H1 (cell line): ENCODE measurements around the gene MGMT. TPM values are rescaled to one million over a fixed set of nuclear protein-coding genes. Genes with fewer than 3 reads are reported as not detected.

Experiments
- CTCF ChIA-PET: fragments of 300-600 bp; sonication (Branson Sonifier 250); formaldehyde crosslinking; loops from one replicate; lab custom pipeline; 2021; ENCODE audit not compliant: partially characterized antibody; lab: Charles Lee
- POLR2A ChIA-PET: fragments of 300-600 bp; sonication (Branson Sonifier 250); formaldehyde crosslinking; loops from one replicate; lab custom pipeline; 2021; ENCODE audit warnings: inconsistent platforms; ENCODE audit not compliant: partially characterized antibody; lab: Charles Lee
- DNase-seq, 2 experiments: peaks; one replicate each; pipeline versions ENCODE4 v3.0.0 to v3.0.0-alpha.2; 2010 to 2022; ENCODE audit warnings: low spot score in 2 of 2, low read depth in 1 of 2, mixed read lengths in 1 of 2
- FAIRE-seq: peaks from 2 replicates; lab custom pipeline; 2011; peaks lifted over from hg19 to GRCh38; lab: Jason Lieb, UNC
- H2AFZ ChIP-seq: 2 replicates; pipeline ENCODE4 v1.8.1; 2012; ENCODE audit warnings: low read length, inconsistent platforms
- H2AK5ac ChIP-seq: 2 replicates; pipeline ENCODE4 v1.6.1; 2013; ENCODE audit warnings: low read depth, low read length
- H2BK120ac ChIP-seq: replicated peaks from 2 replicates; pipeline ENCODE3; 2013; ENCODE audit warnings: low read depth, low read length, inconsistent platforms
- H2BK12ac ChIP-seq: 2 replicates; pipeline ENCODE4 v1.6.1; 2013; ENCODE audit warnings: low read depth, low read length
- H2BK15ac ChIP-seq: 2 replicates; pipeline ENCODE4 v1.6.1; 2013; ENCODE audit warnings: low read length
- H2BK20ac ChIP-seq: 2 replicates; pipeline ENCODE4 v1.6.1; 2013; ENCODE audit warnings: low read length
- H2BK5ac ChIP-seq: 2 replicates; pipeline ENCODE4 v1.6.1; 2013; ENCODE audit warnings: low read depth, low read length
- H3K14ac ChIP-seq: 2 replicates; pipeline ENCODE4 v1.6.1; 2013; ENCODE audit warnings: inconsistent platforms; ENCODE audit not compliant: insufficient read length
- H3K18ac ChIP-seq: 2 replicates; pipeline ENCODE4 v1.6.1; 2013; ENCODE audit warnings: low read length; ENCODE audit errors: extremely low read depth
- H3K23ac ChIP-seq: 2 replicates; pipeline ENCODE4 v1.6.1; 2013; ENCODE audit warnings: inconsistent platforms; ENCODE audit not compliant: insufficient read length
- H3K23me2 ChIP-seq: 2 replicates; pipeline ENCODE4 v1.6.1; 2013; ENCODE audit warnings: low read depth, low read length
- H3K27ac ChIP-seq: 2 replicates; pipeline ENCODE4 v1.6.1; 2011; ENCODE audit warnings: low read depth, low read length, inconsistent platforms
- H3K27me3 ChIP-seq, 4 experiments: replicated peaks in 1 of 4; 1 replicate in 1 of 4; 2 replicates in 3 of 4; pipeline versions ENCODE4 v1.6.1 to v1.8.1; 2011 to 2013; ENCODE audit warnings: low read length in 3 of 4, mild to moderate bottlenecking in 3 of 4, inconsistent platforms in 2 of 4, mixed read lengths in 2 of 4, moderate library complexity in 1 of 4; ENCODE audit not compliant: control insufficient read depth in 3 of 4, insufficient read depth in 3 of 4; ENCODE audit errors: extremely low read depth in 1 of 4
- H3K36me3 ChIP-seq, 4 experiments: 2 replicates each; pipeline versions ENCODE4 v1.6.1 to v1.8.1; 2011 to 2013; ENCODE audit warnings: mild to moderate bottlenecking in 4 of 4, low read length in 3 of 4, moderate library complexity in 2 of 4, control low read depth in 1 of 4, inconsistent platforms in 1 of 4; ENCODE audit not compliant: insufficient read depth in 4 of 4, control insufficient read depth in 2 of 4
- H3K4ac ChIP-seq: replicated peaks from 2 replicates; pipeline ENCODE3; 2013; ENCODE audit warnings: low read length, low read depth, mixed read lengths, inconsistent platforms; ENCODE audit not compliant: insufficient read length
- H3K4me1 ChIP-seq, 4 experiments: replicated peaks in 1 of 4; 1 replicate in 1 of 4; 2 replicates in 3 of 4; pipeline versions ENCODE4 v1.6.1 to v1.8.1; 2011 to 2013; ENCODE audit warnings: low read length in 3 of 4, inconsistent platforms in 2 of 4, mixed read lengths in 1 of 4; ENCODE audit not compliant: insufficient read depth in 4 of 4, control insufficient read depth in 3 of 4
- H3K4me2 ChIP-seq, 2 experiments: 2 replicates each; pipeline versions ENCODE4 v1.6.1 to v1.8.1; 2011 to 2013; ENCODE audit warnings: low read depth in 2 of 2, low read length in 2 of 2, control low read depth in 1 of 2, inconsistent platforms in 1 of 2, mild to moderate bottlenecking in 1 of 2; ENCODE audit not compliant: insufficient read depth in 1 of 2
- H3K4me3 ChIP-seq, 4 experiments: fragments of 200-600, 300-600 bp in 1 of 4; sonication (generic), shearing (Covaris generic), sonication (Bioruptor Twin) in 1 of 4; 2 replicates each; pipeline versions ENCODE4 v1.5.1 to v1.8.1; 2011 to 2016; ENCODE audit warnings: low read length in 4 of 4, low read depth in 3 of 4, control low read depth in 2 of 4, inconsistent platforms in 2 of 4, mild to moderate bottlenecking in 2 of 4, mixed read lengths in 1 of 4, moderate library complexity in 1 of 4; ENCODE audit not compliant: insufficient read depth in 2 of 4; ENCODE audit errors: extremely low read depth in 1 of 4
- H3K56ac ChIP-seq: replicated peaks from 2 replicates; pipeline ENCODE3; 2013; ENCODE audit warnings: low read depth, mild to moderate bottlenecking, mixed read lengths, low read length, inconsistent platforms; ENCODE audit not compliant: insufficient read length
- H3K79me1 ChIP-seq: 2 replicates; pipeline ENCODE4 v1.6.1; 2013; ENCODE audit warnings: low read depth, low read length, control low read depth
- H3K79me2 ChIP-seq, 2 experiments: 2 replicates each; pipeline versions ENCODE4 v1.6.1 to v1.8.1; 2012 to 2013; ENCODE audit warnings: low read length in 2 of 2, mild to moderate bottlenecking in 2 of 2, inconsistent platforms in 1 of 2; ENCODE audit not compliant: insufficient read depth in 2 of 2, control insufficient read depth in 1 of 2
- H3K9ac ChIP-seq, 4 experiments: replicated peaks in 1 of 4; 1 replicate in 1 of 4; 2 replicates in 3 of 4; pipeline versions ENCODE4 v1.6.1 to v1.8.1; 2011 to 2013; ENCODE audit warnings: low read depth in 3 of 4, low read length in 3 of 4, control low read depth in 2 of 4, mild to moderate bottlenecking in 2 of 4, moderate library complexity in 2 of 4, inconsistent platforms in 1 of 4; ENCODE audit errors: extremely low read depth in 1 of 4
- H3K9me3 ChIP-seq, 2 experiments: 2 replicates each; pipeline versions ENCODE4 v1.6.1 to v1.8.1; 2012 to 2013; ENCODE audit warnings: mild to moderate bottlenecking in 2 of 2, moderate library complexity in 2 of 2, control low read depth in 1 of 2, inconsistent platforms in 1 of 2, low read depth in 1 of 2, low read length in 1 of 2, mixed read lengths in 1 of 2; ENCODE audit not compliant: insufficient read depth in 2 of 2
- H4K20me1 ChIP-seq, 2 experiments: replicated peaks in 1 of 2; 2 replicates each; pipeline versions ENCODE3 to v1.8.1; 2011 to 2013; ENCODE audit warnings: inconsistent platforms in 2 of 2, low read length in 2 of 2, mild to moderate bottlenecking in 1 of 2; ENCODE audit not compliant: insufficient read depth in 2 of 2, control insufficient read depth in 1 of 2
- H4K5ac ChIP-seq: 2 replicates; pipeline ENCODE4 v1.6.1; 2013; ENCODE audit warnings: low read length, low read depth, mixed read lengths, inconsistent platforms; ENCODE audit not compliant: insufficient read length
- H4K8ac ChIP-seq: 2 replicates; pipeline ENCODE4 v1.8.0; 2013; ENCODE audit warnings: mild to moderate bottlenecking, moderate library complexity, low read length, inconsistent platforms; ENCODE audit not compliant: insufficient read depth; ENCODE audit errors: extremely low read depth
- H4K91ac ChIP-seq: replicated peaks from 2 replicates; pipeline ENCODE3; 2013; ENCODE audit warnings: low read length, mixed read lengths, inconsistent platforms; ENCODE audit not compliant: insufficient read length
- BRCA1 ChIP-seq: IDR thresholded peaks from 2 replicates; pipeline ENCODE4 v1.6.1; 2012; ENCODE audit warnings: low read depth, low read length, improper control_type of control experiment
- CBX8 ChIP-seq: fragments of 300-800, 300-1000 bp; sonication (generic); IDR thresholded peaks from 2 replicates; pipeline ENCODE4 v1.7.1; 2016; ENCODE audit warnings: low read depth, low read length, borderline replicate concordance
- CEBPB ChIP-seq: IDR thresholded peaks from 2 replicates; pipeline ENCODE4 v1.6.1; 2012; ENCODE audit warnings: low read depth, low read length
- EP300 ChIP-seq, 2 experiments: IDR thresholded peaks; 1 replicate in 1 of 2; 2 replicates in 1 of 2; pipeline ENCODE4 v1.6.1; 2011 to 2012; ENCODE audit warnings: low read depth in 2 of 2, low read length in 2 of 2, mild to moderate bottlenecking in 2 of 2, borderline replicate concordance in 1 of 2, inconsistent platforms in 1 of 2, moderate library complexity in 1 of 2
- EZH2 ChIP-seq: fragments of 200-600 bp; sonication (generic); IDR thresholded peaks from 2 replicates; pipeline ENCODE4 v1.7.1; 2012; ENCODE audit warnings: low read depth, mild to moderate bottlenecking, moderate library complexity, low read length, inconsistent platforms; ENCODE audit not compliant: severe bottlenecking
- HDAC6 ChIP-seq: IDR thresholded peaks from one replicate; pipeline ENCODE4 v1.7.1; 2012; ENCODE audit warnings: low read depth, mild to moderate bottlenecking, inconsistent platforms, low read length, moderate library complexity
- MAFK ChIP-seq: IDR thresholded peaks from 2 replicates; pipeline ENCODE4 v1.6.1; 2012; ENCODE audit warnings: low read depth, mild to moderate bottlenecking, improper control_type of control experiment, low read length
- POLR2AphosphoS5 ChIP-seq: IDR thresholded peaks from 2 replicates; pipeline ENCODE4 v1.6.1; 2011; ENCODE audit warnings: low read depth, low read length
- POU5F1 ChIP-seq: IDR thresholded peaks from 2 replicates; pipeline ENCODE4 v1.6.1; 2011; ENCODE audit warnings: low read depth, mild to moderate bottlenecking, low read length, moderate library complexity
- RBBP5 ChIP-seq: IDR thresholded peaks from 2 replicates; pipeline ENCODE4 v1.7.1; 2012; ENCODE audit warnings: low read depth, mild to moderate bottlenecking, inconsistent platforms, low read length, moderate library complexity, borderline replicate concordance
- SIRT6 ChIP-seq: IDR thresholded peaks from one replicate; pipeline ENCODE4 v1.7.1; 2012; ENCODE audit warnings: low read length, inconsistent platforms
- TCF12 ChIP-seq: IDR thresholded peaks from 2 replicates; pipeline ENCODE4 v1.6.1; 2011; ENCODE audit warnings: low read depth, mild to moderate bottlenecking, low read length
- WGBS, 2 experiments: shearing (Covaris generic) in 1 of 2; methylation state at CpG; one replicate each; pipeline versions ENCODE4 v1.1.6 to v1.1.7; 2013 to 2015; ENCODE audit warnings: low lambda C conversion rate in 2 of 2, mixed read lengths in 2 of 2, inconsistent platforms in 1 of 2, low coverage in 1 of 2, missing lambda C conversion rate in 1 of 2; ENCODE audit not compliant: insufficient replicate concordance in 2 of 2, insufficient coverage in 1 of 2, insufficient read length in 1 of 2; ENCODE audit errors: extremely low coverage in 1 of 2, missing lambda C conversion rate in 1 of 2; 5-methylcytosine and 5-hydroxymethylcytosine counted together
- polyA plus RNA-seq, 7 experiments: library from polyadenylated mRNA; depleted of rRNA in 3 of 7; stranded (reverse) in 5 of 7; unstranded in 2 of 7; fragments of >200 nt in 5 of 7; fragments of 200-250 nt in 2 of 7; gene quantifications; 1 replicate in 5 of 7; 2 replicates in 1 of 7; 4 replicates in 1 of 7; pipeline versions ENCODE4 v1.2.1 to v1.2.3, GENCODE V29; 2011 to 2013; ENCODE audit warnings: missing spikeins in 2 of 7, mixed read lengths in 2 of 7
- total RNA-seq: library from RNA; stranded (reverse); fragmentation: NEBNext Ultra II Directional; extraction: Animal tissue kit (Norgen Biotek cat#: 25700); gene quantifications from 2 replicates; pipeline ENCODE4 v1.2.1, GENCODE V29; 2021
- TF ChIP-seq, protein P1 (sequence below): IDR thresholded peaks from 2 replicates; pipeline ENCODE4 v1.6.1; 2012; ENCODE audit warnings: inconsistent platforms

The MGMT gene
- total and polyA plus RNA-seq, 2 of the 8 experiments (the other 6 are each of a cell fraction or from before 2014, with no cell fraction given), result 9.9 to 10.7 TPM

GRCh38 chr10:129741978-129742741, 275.1 kb downstream of the MGMT start:
- 97% methylated on average over 19 of the region's 19 CpGs; no CpG with 5 or more reads in 1 of the 2 experiments for WGBS, 2 experiments
- H2BK20ac ChIP-seq, result no peak overlapping the region
- no peak overlapping the region for H4K91ac ChIP-seq
- no peak overlapping the region for H3K4me2 ChIP-seq
- no peaks in the 10 kb centered on the region for H3K4me1 ChIP-seq
- no peaks in the 10 kb centered on the region for H3K27me3 ChIP-seq
- H2BK12ac ChIP-seq, result no peak overlapping the region
- H2BK15ac ChIP-seq, result no peak overlapping the region
- no peak for FAIRE-seq
- H3K23ac ChIP-seq, result no peak overlapping the region
- H3K9ac ChIP-seq, result no peak overlapping the region
- no peak overlapping the region for H2AFZ ChIP-seq
- no peak overlapping the region for H3K18ac ChIP-seq
- H2BK5ac ChIP-seq, result no peak overlapping the region
- H4K5ac ChIP-seq, result no peak overlapping the region
- no peak overlapping the region for H3K4me3 ChIP-seq
- H2BK120ac ChIP-seq, result no peak overlapping the region
- H3K9me3 ChIP-seq, result peaks cover 0 to 9% of the 10 kb centered on the region in 2 experiments; a peak in 2 of 4 replicates
- H4K8ac ChIP-seq, result no peak overlapping the region
- ChIA-PET POLR2A (no interaction called here), CTCF (interaction anchor here (1.6 kb wide), 1 partner anchor 25 kb away, joined by 3 read pairs; no protein-coding TSS in a partner anchor)
- no peak overlapping the region for H3K56ac ChIP-seq
- no peaks in the 10 kb centered on the region; a peak in 1 of 8 replicates for H3K36me3 ChIP-seq
- H4K20me1 ChIP-seq, result peaks cover 0 to 1% of the 10 kb centered on the region in 2 experiments
- H3K79me1 ChIP-seq, result no peaks in the 10 kb centered on the region
- H3K4ac ChIP-seq, result no peak overlapping the region
- no peaks in the 10 kb centered on the region for H3K23me2 ChIP-seq
- no peak overlapping the region for H3K27ac ChIP-seq
- no peak overlapping the region for H2AK5ac ChIP-seq
- H3K14ac ChIP-seq, result no peak overlapping the region
- H3K79me2 ChIP-seq, result no peaks in the 10 kb centered on the region
- DNase-seq, result no peak
- TF ChIP-seq RBBP5 (no peak), SIRT6 (no peak), BRCA1 (no peak), EP300 (IDR thresholded peaks at IDR 0.05; ENCODE audit: borderline replicate concordance in 1 of 2, low read depth in 2 of 2, low read length in 2 of 2) (no peak), CEBPB (no peak), POU5F1 (no peak), HDAC6 (no peak), EZH2 (no peak), TCF12 (no peak), CBX8 (no peak), POLR2AphosphoS5 (no peak), MAFK (no peak)
- TF ChIP-seq, protein P1, sequence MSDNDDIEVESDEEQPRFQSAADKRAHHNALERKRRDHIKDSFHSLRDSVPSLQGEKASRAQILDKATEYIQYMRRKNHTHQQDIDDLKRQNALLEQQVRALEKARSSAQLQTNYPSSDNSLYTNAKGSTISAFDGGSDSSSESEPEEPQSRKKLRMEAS, result no peak
